Fibroblast of mammary gland (primary cell): ENCODE data around the gene MUC12.
"Not testable (repeated sequence)": the region's sequence is repeated elsewhere in the genome, so short reads cannot be mapped to it uniquely, and the experiment has no call there.

Source experiments
- DNase-seq: peaks from one replicate; pipeline ENCODE4 v3.0.0-alpha.2; 2010; ENCODE audit warnings: low read depth
- H3K4me3 ChIP-seq: 2 replicates; pipeline ENCODE4 v1.5.1; 2011; ENCODE audit warnings: low read depth, mild to moderate bottlenecking, low read length, moderate library complexity; ENCODE audit not compliant: control insufficient read depth
- TF ChIP-seq, protein P1 (sequence below): conservative IDR thresholded peaks from 2 replicates; pipeline ENCODE4 v1.5.1; 2011; ENCODE audit warnings: low read depth, low read length, inconsistent platforms; ENCODE audit not compliant: control insufficient read depth, insufficient read depth

MUC12 gene

DNA sequence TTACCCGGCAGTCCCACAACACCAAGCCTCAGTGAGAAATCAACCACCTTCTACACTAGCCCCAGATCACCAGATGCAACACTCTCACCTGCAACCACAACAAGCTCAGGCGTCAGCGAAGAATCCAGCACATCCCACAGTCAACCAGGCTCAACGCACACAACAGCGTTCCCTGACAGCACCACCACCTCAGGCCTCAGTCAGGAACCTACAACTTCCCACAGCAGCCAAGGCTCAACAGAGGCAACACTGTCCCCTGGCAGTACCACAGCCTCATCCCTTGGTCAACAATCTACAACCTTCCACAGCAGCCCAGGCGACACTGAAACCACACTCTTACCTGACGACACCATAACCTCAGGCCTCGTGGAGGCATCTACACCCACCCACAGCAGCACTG is 33.0 kb downstream of the MUC12 start:
- H3K4me3 ChIP-seq, DNase-seq: not testable (repeated sequence)

DNA sequence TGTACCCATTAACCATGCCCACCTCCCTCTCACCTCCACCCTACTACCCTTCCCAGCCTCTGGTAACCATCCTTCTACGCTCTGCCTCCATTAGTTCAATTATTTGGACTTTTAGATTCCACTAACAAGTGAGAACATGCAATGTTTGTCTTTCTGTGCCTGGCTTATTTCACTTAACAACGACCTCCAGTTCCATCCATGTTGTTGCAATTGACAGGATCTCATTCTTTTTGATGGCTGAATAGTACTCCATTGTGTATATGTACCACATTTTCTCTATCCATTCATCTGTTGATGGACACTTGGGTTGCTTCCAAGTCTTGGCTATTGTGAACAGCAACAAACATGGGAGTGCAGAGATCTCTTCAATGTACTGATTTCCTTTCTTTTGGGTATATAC is 38.0 kb downstream of the MUC12 start:
- DNase-seq, H3K4me3 ChIP-seq: not testable (repeated sequence)

DNA sequence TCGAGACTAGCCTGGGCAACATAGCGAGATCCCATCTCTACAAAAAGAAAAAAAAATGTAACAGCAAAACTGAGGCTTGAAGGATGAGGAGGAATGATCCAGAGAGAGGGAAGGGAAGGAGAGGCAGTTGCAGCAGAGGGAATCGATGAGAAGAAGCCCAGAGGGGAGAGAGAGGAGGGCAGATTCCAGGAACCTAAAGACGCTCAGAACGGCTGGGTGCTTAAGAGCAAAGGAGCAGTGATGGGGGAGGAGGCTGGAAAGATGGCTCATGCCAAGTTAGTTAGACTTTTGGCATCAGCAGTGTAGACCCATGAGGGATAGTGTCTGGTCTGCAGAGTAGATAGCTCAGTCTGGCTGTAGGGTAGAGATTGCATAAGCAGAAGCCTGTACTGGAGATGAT is 40.3 kb downstream of the MUC12 start:
- TF ChIP-seq, protein P1, sequence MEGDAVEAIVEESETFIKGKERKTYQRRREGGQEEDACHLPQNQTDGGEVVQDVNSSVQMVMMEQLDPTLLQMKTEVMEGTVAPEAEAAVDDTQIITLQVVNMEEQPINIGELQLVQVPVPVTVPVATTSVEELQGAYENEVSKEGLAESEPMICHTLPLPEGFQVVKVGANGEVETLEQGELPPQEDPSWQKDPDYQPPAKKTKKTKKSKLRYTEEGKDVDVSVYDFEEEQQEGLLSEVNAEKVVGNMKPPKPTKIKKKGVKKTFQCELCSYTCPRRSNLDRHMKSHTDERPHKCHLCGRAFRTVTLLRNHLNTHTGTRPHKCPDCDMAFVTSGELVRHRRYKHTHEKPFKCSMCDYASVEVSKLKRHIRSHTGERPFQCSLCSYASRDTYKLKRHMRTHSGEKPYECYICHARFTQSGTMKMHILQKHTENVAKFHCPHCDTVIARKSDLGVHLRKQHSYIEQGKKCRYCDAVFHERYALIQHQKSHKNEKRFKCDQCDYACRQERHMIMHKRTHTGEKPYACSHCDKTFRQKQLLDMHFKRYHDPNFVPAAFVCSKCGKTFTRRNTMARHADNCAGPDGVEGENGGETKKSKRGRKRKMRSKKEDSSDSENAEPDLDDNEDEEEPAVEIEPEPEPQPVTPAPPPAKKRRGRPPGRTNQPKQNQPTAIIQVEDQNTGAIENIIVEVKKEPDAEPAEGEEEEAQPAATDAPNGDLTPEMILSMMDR: no peak
- DNase-seq: no peak

DNA sequence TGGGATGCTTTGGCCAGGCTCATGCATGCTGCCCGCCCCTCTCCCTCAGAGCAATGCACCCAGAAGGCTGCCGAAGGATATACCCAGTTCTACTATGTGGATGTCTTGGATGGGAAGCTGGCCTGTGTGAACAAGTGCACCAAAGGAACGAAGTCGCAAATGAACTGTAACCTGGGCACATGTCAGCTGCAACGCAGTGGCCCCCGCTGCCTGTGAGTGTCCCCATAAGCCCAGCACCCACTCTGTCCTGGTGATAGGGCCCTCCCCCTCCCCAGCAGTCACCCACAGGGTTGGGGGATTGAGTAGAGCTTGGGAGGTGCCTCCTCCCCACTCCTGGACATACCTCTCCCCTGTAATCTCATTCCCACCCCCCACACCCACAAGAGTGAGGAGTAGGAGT is 43.6 kb downstream of the MUC12 start:
- TF ChIP-seq, protein P1: no peak
- no peak for DNase-seq
- no peak overlapping the region for H3K4me3 ChIP-seq

More for the DNA sequence above, 40.3 kb downstream of the MUC12 start:
- H3K4me3 ChIP-seq: no peak overlapping the region

DNA sequence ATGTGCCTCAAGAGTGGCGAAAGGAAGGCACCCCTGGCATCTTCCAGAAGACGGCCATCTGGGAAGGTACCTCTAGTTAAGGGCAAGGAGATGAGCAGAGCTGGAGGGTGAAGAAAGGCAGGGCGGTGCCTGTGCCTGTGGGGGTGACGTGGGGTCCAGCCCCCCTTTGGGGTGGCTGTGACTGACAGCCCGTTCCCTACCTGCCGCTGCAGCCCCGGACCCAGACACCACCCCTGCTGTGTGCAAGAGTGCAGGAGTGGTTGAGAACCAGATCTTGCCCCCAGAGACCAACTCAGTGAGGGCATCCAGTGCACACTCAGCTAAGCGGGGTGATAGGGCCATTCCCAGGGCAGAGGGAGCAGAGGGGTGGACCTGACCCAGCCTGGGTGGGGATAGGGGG is 46.3 kb downstream of the MUC12 start:
- TF ChIP-seq, protein P1: no peak
- no peak for DNase-seq
- H3K4me3 ChIP-seq: no peak overlapping the region

DNA sequence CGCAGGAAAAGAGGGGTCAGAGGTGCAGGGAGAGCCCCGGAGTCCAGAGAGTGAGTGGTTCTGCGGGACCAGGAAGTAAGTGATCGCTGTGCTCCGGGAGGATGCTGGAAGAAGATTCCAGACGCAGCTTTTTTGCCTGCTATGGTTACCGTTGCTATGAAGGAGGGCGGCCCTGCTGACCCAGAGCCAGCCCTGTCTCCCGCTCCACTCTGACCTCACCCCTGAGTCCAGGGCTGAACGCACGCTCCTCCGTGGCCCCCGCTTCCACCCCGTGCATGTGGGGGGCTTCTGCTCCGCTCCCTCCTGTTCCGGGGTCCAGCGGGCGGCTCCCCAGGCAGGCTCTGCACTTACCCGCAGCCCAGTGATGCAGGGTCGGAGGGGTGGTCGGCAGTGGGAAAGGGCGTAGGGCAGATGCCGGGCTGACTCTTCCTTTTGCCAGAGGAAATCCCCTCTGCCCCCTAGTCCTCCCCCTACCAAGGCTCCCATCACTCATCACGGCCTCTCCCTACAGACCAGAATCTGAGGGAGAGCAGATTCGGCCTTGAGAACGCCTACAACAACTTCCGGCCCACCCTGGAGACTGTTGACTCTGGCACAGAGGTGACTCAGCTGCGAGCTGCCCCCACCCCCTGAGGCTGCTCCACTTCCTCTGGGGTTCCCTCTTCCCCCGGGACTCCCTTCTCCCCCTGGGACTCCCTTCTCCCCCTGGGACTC is 47.9 kb downstream of the MUC12 start:
- DNase-seq: peak; percentile 82
- H3K4me3 ChIP-seq: peak overlapping the region; percentile 58
- TF ChIP-seq, protein P1: no peak

DNA sequence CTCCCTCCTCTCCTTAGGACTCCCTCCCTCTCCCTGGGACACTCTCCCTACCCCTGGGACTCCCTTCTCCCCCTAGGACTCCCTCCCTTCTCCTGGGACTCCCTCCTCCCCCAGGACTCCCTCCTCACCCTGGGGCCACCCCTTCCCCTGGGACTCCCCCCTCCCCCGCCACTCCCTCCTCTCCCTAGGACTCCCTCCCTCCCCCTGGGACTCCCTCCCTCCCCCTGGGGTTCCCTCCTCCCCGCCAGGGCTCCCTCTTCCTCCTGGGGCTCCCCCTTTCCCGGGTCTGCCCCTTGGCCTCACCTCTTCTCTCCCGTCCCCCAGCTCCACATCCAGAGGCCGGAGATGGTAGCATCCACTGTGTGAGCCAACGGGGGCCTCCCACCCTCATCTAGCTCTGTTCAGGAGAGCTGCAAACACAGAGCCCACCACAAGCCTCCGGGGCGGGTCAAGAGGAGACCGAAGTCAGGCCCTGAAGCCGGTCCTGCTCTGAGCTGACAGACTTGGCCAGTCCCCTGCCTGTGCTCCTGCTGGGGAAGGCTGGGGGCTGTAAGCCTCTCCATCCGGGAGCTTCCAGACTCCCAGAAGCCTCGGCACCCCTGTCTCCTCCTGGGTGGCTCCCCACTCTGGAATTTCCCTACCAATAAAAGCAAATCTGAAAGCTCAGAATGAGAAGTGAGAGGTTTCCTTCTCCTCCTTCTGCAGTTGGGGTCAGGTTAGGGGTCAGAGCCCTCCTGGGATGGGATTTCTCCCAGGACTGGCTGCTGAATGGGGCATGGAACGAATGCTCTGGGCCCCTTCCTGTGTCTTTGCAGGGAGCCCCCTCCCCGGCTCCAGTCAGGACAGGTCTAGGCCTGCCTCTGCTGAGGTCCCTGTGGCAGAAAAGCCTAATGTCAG is 49.2 kb downstream of the MUC12 start:
- TF ChIP-seq, protein P1: no peak
- DNase-seq: no peak
- H3K4me3 ChIP-seq: no peak overlapping the region

DNA sequence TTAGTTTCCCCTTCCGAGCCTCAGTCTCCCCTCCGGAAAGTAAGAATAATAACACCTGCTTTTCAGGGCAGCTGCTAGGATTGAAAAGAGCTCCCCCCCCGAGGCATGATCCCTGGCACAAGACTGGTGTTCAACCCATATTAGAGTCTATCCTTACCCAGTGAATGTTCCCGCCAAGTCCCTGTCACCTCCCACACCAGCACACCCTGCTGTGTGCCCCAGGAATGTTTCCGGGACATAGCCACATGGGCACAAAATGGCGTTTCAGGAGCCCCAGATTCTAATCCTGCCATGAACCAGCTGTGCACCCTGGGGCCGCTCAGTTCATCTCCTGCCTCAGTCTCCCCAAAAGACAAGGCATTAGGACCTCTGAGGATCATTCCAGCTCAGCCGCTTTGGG is 51.1 kb downstream of the MUC12 start:
- TF ChIP-seq, protein P1: no peak
- no peak overlapping the region for H3K4me3 ChIP-seq
- no peak for DNase-seq
